ENCODE data around the gene COX7A1.

COX7A1 gene

DNA sequence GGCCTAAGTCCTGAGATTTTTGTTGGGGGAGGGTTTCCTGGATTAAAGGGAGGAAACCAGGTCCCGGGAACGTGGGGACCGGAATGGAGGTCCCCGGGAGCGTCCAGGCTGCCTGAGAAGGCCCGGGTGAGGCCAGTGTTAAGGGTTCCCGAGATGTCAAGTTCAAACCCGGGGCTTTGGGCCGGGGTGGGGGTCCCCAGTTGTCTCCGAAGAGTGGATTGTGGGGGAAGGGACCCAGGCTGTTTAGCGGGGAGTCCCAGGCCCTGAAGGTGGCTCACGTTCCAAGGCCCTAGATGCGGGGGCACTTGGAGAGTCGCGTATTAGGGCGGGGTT, 262 bp downstream of the COX7A1 start:
- Histone ChIP-seq H3K79me2 (peaks cover 4% of the 10 kb centered on the region), H3K27ac (peak overlapping the region; percentile 98), H2AFZ (peak overlapping the region; percentile 92), H3K4me1 (no peaks in the 10 kb centered on the region), H3K4me2 (ENCODE audit: low read length) (peak overlapping the region; percentile 71), H3K9ac (peak overlapping the region; percentile 95), H3K36me3 (ENCODE audit: control insufficient read depth, insufficient read depth, low read length) (no peaks in the 10 kb centered on the region), H3K9me3 (ENCODE audit: control insufficient read depth, low read length) (no peaks in the 10 kb centered on the region), H3K27me3 (ENCODE audit: control insufficient read depth, insufficient read depth, low read length) (no peaks in the 10 kb centered on the region), H3K4me3 (ENCODE audit: low read depth, low read length) (peak overlapping the region; percentile 77)
- TF ChIP-seq, protein P1, sequence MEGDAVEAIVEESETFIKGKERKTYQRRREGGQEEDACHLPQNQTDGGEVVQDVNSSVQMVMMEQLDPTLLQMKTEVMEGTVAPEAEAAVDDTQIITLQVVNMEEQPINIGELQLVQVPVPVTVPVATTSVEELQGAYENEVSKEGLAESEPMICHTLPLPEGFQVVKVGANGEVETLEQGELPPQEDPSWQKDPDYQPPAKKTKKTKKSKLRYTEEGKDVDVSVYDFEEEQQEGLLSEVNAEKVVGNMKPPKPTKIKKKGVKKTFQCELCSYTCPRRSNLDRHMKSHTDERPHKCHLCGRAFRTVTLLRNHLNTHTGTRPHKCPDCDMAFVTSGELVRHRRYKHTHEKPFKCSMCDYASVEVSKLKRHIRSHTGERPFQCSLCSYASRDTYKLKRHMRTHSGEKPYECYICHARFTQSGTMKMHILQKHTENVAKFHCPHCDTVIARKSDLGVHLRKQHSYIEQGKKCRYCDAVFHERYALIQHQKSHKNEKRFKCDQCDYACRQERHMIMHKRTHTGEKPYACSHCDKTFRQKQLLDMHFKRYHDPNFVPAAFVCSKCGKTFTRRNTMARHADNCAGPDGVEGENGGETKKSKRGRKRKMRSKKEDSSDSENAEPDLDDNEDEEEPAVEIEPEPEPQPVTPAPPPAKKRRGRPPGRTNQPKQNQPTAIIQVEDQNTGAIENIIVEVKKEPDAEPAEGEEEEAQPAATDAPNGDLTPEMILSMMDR (IDR thresholded peaks at IDR 0.05) = no peak

DNA sequence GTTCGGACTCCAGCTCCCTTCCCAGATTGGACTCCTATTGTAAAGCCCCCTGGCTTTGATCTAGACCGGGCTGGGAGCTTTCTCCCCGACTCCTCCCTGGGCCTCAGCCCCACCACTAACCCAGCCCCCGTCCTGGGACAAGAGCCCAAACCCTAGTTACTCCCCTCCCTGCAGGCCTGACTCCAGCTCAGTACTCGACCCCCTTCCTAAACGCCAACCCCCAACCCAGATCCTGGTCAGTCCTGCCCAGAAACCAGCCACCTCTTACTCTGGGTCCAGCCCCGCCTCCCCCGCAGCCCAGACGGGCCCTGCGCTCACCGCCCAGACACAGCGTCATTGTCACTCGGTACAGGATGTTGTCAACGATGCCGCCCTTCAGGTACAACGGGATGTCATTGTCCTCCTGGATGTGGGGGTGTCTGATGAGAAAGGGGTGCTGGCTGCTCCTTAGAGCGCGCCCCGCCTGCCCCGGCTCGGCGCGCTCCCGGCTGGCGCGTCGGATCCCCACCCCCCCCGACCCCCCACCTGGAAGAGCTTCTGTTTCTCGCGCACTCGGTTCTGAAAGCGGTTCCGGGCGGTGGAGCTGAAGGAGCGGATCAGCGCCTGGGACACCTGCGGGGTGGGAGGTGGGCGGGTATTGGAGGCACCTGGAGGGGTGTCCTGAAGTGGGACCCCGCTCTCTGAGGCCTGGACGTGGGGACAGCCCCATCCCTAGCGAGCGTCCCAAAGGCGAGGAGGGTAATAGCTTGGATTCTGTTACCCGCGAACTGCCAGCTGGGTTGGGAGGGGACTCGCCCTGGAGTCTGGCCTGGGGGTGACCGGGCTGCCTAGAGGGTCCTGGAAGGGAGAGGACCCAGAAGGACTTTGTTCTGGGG, 866 bp downstream of the COX7A1 start:
- no peaks in the 10 kb centered on the region for H3K9me3 ChIP-seq (ENCODE audit: control insufficient read depth, low read length)
- peak overlapping the region; percentile 95 for H3K9ac ChIP-seq
- peaks cover 4% of the 10 kb centered on the region for H3K79me2 ChIP-seq
- no peaks in the 10 kb centered on the region for H3K27me3 ChIP-seq (ENCODE audit: control insufficient read depth, insufficient read depth, low read length)
- peak overlapping the region; percentile 77 for H3K4me3 ChIP-seq (ENCODE audit: low read depth, low read length)
- no peaks in the 10 kb centered on the region for H3K36me3 ChIP-seq (ENCODE audit: control insufficient read depth, insufficient read depth, low read length)
- peak overlapping the region; percentile 71 for H3K4me2 ChIP-seq (ENCODE audit: low read length)
- H3K4me1 ChIP-seq = no peaks in the 10 kb centered on the region
- TF ChIP-seq, protein P1 (IDR thresholded peaks at IDR 0.05) = no peak
- H2AFZ ChIP-seq = peak overlapping the region; percentile 92
- H3K27ac ChIP-seq = peak overlapping the region; percentile 98

DNA sequence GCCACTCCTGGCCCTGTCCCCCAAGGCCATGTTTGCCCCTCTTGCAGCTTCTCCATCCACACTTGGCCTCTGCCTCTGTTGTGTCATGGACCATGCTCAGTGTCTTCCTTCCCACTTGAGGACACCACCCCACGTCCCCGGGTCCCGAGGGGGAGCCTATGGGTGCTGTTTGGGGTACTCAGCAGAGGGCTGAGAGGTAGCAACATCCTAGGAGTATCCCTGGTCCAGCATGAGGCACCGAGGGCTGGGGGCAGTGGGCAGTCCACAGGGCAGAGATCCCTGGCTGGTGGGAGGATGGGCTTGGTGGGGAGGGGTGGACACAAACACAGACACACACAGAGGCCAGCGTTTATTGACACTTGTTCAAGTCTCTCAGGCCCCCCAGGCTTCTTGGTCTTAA, 1.7 kb downstream of the COX7A1 start:
- Histone ChIP-seq H3K36me3 (ENCODE audit: control insufficient read depth, insufficient read depth, low read length) (no peaks in the 10 kb centered on the region), H3K79me2 (peaks cover 7% of the 10 kb centered on the region), H3K9me3 (ENCODE audit: control insufficient read depth, low read length) (no peaks in the 10 kb centered on the region), H2AFZ (no peak overlapping the region), H3K4me1 (no peaks in the 10 kb centered on the region), H3K27ac (peak overlapping the region; percentile 98), H3K4me3 (ENCODE audit: low read depth, low read length) (no peak overlapping the region), H3K4me2 (ENCODE audit: low read length) (no peak overlapping the region), H3K27me3 (ENCODE audit: control insufficient read depth, insufficient read depth, low read length) (no peaks in the 10 kb centered on the region), H3K9ac (no peak overlapping the region)
- TF ChIP-seq, protein P1 (IDR thresholded peaks at IDR 0.05) = no peak

DNA sequence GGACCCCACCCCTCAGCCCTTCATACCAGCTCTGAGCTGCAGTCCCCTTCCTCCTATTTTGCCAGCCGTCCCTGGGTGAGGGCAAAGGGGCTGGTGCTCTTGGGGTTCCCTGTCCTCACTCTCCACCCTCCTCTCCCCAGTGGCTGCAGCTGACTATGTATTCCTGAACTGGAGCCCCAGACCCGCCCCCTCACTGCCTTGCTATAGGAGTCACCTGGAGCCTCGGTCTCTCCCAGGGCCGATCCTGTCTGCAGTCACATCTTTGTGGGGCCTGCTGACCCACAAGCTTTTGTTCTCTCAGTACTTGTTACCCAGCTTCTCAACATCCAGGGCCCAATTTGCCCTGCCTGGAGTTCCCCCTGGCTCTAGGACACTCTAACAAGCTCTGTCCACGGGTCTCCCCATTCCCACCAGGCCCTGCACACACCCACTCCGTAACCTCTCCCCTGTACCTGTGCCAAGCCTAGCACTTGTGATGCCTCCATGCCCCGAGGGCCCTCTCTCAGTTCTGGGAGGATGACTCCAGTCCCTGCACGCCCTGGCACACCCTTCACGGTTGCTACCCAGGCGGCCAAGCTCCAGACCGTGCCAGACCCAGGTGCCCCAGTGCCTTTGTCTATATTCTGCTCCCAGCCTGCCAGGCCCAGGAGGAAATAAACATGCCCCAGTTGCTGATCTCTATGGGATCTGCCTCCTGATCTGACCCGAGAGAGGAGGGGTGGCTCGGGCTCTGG, 2.4 kb downstream of the COX7A1 start:
- Histone ChIP-seq H3K4me3 (ENCODE audit: low read depth, low read length) (no peak overlapping the region), H3K36me3 (ENCODE audit: control insufficient read depth, insufficient read depth, low read length) (no peaks in the 10 kb centered on the region), H3K9me3 (ENCODE audit: control insufficient read depth, low read length) (no peaks in the 10 kb centered on the region), H2AFZ (no peak overlapping the region), H3K4me1 (no peaks in the 10 kb centered on the region), H3K9ac (no peak overlapping the region), H3K79me2 (peaks cover 7% of the 10 kb centered on the region), H3K27me3 (ENCODE audit: control insufficient read depth, insufficient read depth, low read length) (no peaks in the 10 kb centered on the region), H3K4me2 (ENCODE audit: low read length) (no peak overlapping the region), H3K27ac (no peak overlapping the region)
- TF ChIP-seq, protein P1 (IDR thresholded peaks at IDR 0.05) = no peak

All from parathyroid adenoma (tissue), 2 donors.